RWPE1 (cell line): Measurements from ENCODE around the gene PTPRN2.
"Not testable (repeated sequence)": the region's sequence is repeated elsewhere in the genome, so short reads cannot be mapped to it uniquely, and the experiment has no call there.

ENCODE experiments used
- CTCF ChIA-PET: fragments of 350-600 bp; sonication (Branson Sonifier 250); formaldehyde crosslinking; extraction: SDS; loops from one replicate; lab custom pipeline; 2021; lab: Yijun Ruan, JAX
- POLR2A ChIA-PET: fragments of 400-600 bp; formaldehyde crosslinking; extraction: SDS; loops from one replicate; lab custom pipeline; 2020; ENCODE audit warnings: antibody characterized with exemption; ENCODE audit not compliant: low non-redundant PET; lab: Yijun Ruan, JAX
- DNase-seq: peaks from one replicate; pipeline ENCODE4 v3.0.0; 2012; ENCODE audit warnings: low spot score
- H3K27ac ChIP-seq: fragments of 450-650 bp; 2 replicates; pipeline ENCODE4 v1.5.1; 2017
- CTCF ChIP-seq: fragments of 450-650 bp; conservative IDR thresholded peaks from 2 replicates; pipeline ENCODE4 v1.5.1; 2017; ENCODE audit warnings: low read depth, mild to moderate bottlenecking

Gene PTPRN2

GRCh38 chr7:158387546-158387891 is 200.1 kb downstream of the PTPRN2 start:
- no peak for TF ChIP-seq CTCF
- no peak overlapping the region for H3K27ac ChIP-seq
- no peak for DNase-seq
- ChIA-PET POLR2A (no interaction called here), CTCF (no interaction called here)

DNA sequence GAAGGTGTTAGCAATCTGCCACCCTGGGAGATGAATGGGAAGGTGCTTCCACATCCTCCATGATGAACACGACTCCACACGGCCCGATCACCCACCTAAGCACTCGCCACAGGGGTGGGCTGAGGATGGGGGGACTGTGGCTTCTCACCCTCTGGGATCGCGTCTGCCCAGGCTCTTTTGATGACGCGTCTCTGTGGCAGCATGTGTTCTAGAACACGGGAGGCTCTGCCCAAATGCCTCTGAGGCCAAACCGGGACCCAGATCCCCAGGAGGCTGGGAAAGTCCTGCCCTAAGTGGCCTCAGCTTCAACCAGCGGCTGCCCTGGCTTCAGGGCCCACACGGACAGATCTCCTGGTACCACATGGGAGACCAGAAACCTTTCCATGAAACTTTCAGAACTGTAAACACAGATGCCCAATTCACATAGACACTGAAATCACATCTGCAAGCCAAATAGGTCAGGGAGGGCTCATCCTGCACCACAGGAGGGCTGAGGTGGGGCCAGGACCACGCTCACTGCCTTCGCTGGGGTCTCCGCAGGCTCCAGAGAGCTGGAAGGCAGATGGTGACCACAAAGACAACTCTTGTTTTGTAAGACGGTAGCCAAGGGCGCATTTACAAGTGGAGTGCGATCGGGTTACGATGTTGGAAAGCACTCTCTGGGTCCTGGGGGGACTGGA is 200.6 kb downstream of the PTPRN2 start:
- TF ChIP-seq CTCF: no peak
- no peak overlapping the region for H3K27ac ChIP-seq
- ChIA-PET CTCF (no interaction called here), POLR2A (no interaction called here)
- DNase-seq: no peak

- no peak overlapping the region for H3K27ac ChIP-seq
- TF ChIP-seq CTCF: no peak
- ChIA-PET POLR2A (no interaction called here), CTCF (no interaction called here)
- DNase-seq: no peak
These were observed 201.3 kb downstream of the PTPRN2 start for GRCh38 chr7:158386355-158386618.

- CTCF ChIA-PET, H3K27ac ChIP-seq, DNase-seq, POLR2A ChIA-PET: not testable (repeated sequence)
These were observed 201.9 kb downstream of the PTPRN2 start for GRCh38 chr7:158385496-158386354.

GRCh38 chr7:158384746-158385145 is 202.9 kb downstream of the PTPRN2 start:
- no peak for TF ChIP-seq CTCF
- DNase-seq: no peak
- no peak overlapping the region for H3K27ac ChIP-seq
- ChIA-PET POLR2A (no interaction called here), CTCF (no interaction called here)

DNA sequence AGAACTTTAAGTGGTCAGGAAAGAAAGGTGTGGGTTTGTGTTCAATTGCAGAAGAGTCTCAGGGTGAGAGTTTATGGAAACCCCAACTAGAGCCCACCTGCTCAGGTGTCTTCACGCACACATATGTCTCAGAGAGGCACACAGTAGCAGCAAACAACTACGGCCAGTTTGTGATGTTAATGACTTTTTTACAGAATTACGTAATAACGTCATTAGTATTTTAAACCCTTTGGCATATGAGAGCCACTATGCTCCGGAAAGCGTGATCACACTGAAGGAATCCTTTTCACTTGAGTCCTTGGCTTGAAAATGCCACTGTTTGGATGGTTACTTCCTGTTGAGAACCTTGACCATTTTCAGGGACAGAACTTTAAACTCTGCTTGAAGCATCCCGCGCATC is 204.0 kb downstream of the PTPRN2 start:
- H3K27ac ChIP-seq: no peak overlapping the region
- no peak for TF ChIP-seq CTCF
- DNase-seq: no peak
- CTCF ChIA-PET: no interaction called here
- POLR2A ChIA-PET: no interaction called here
